ENCODE measurements around the gene CAPN10.

DNA sequence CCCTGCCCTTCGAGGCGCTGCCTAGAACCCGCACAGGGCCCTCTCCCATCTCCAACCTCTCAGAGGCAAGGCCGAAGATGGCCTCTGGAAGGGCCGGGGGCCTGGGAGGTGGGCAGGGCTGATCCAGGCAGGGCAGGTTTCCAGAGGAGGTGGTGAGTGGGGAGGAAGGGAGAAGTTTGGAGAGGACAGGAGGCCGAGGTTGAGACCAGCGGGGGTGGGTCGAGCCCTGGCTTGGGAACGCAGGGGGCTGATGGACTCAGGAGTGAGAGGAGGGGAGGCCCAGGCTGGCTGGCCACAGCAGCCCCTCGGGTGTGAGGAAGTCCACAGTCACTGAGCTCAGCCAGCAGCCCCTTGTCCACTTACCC is 10.5 kb downstream of the CAPN10 start:
- TF ChIP-seq, protein P1, sequence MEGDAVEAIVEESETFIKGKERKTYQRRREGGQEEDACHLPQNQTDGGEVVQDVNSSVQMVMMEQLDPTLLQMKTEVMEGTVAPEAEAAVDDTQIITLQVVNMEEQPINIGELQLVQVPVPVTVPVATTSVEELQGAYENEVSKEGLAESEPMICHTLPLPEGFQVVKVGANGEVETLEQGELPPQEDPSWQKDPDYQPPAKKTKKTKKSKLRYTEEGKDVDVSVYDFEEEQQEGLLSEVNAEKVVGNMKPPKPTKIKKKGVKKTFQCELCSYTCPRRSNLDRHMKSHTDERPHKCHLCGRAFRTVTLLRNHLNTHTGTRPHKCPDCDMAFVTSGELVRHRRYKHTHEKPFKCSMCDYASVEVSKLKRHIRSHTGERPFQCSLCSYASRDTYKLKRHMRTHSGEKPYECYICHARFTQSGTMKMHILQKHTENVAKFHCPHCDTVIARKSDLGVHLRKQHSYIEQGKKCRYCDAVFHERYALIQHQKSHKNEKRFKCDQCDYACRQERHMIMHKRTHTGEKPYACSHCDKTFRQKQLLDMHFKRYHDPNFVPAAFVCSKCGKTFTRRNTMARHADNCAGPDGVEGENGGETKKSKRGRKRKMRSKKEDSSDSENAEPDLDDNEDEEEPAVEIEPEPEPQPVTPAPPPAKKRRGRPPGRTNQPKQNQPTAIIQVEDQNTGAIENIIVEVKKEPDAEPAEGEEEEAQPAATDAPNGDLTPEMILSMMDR (conservative IDR thresholded peaks at IDR 0.05) = no peak
- no peak for TF ChIP-seq ZFX (IDR thresholded peaks at IDR 0.05)

Data from C4-2B (cell line).